H1 (cell line): ENCODE results near the gene PEPD. TPM values are rescaled to one million over a fixed set of nuclear protein-coding genes. Genes with fewer than 3 reads are reported as not detected.

Experiments used
- CTCF ChIA-PET: fragments of 300-600 bp; sonication (Branson Sonifier 250); formaldehyde crosslinking; loops from one replicate; lab custom pipeline; 2021; ENCODE audit not compliant: partially characterized antibody; lab: Charles Lee
- POLR2A ChIA-PET: fragments of 300-600 bp; sonication (Branson Sonifier 250); formaldehyde crosslinking; loops from one replicate; lab custom pipeline; 2021; ENCODE audit warnings: inconsistent platforms; ENCODE audit not compliant: partially characterized antibody; lab: Charles Lee
- DNase-seq, 2 experiments: peaks; one replicate each; pipeline versions ENCODE4 v3.0.0 to v3.0.0-alpha.2; 2010 to 2022; ENCODE audit warnings: low spot score in 2 of 2, low read depth in 1 of 2, mixed read lengths in 1 of 2
- FAIRE-seq: peaks from 2 replicates; lab custom pipeline; 2011; peaks lifted over from hg19 to GRCh38; lab: Jason Lieb, UNC
- H2AFZ ChIP-seq: 2 replicates; pipeline ENCODE4 v1.8.1; 2012; ENCODE audit warnings: low read length, inconsistent platforms
- H2AK5ac ChIP-seq: 2 replicates; pipeline ENCODE4 v1.6.1; 2013; ENCODE audit warnings: low read depth, low read length
- H2BK120ac ChIP-seq: replicated peaks from 2 replicates; pipeline ENCODE3; 2013; ENCODE audit warnings: low read depth, low read length, inconsistent platforms
- H2BK12ac ChIP-seq: 2 replicates; pipeline ENCODE4 v1.6.1; 2013; ENCODE audit warnings: low read depth, low read length
- H2BK15ac ChIP-seq: 2 replicates; pipeline ENCODE4 v1.6.1; 2013; ENCODE audit warnings: low read length
- H2BK20ac ChIP-seq: 2 replicates; pipeline ENCODE4 v1.6.1; 2013; ENCODE audit warnings: low read length
- H2BK5ac ChIP-seq: 2 replicates; pipeline ENCODE4 v1.6.1; 2013; ENCODE audit warnings: low read depth, low read length
- H3K14ac ChIP-seq: 2 replicates; pipeline ENCODE4 v1.6.1; 2013; ENCODE audit warnings: inconsistent platforms; ENCODE audit not compliant: insufficient read length
- H3K18ac ChIP-seq: 2 replicates; pipeline ENCODE4 v1.6.1; 2013; ENCODE audit warnings: low read length; ENCODE audit errors: extremely low read depth
- H3K23ac ChIP-seq: 2 replicates; pipeline ENCODE4 v1.6.1; 2013; ENCODE audit warnings: inconsistent platforms; ENCODE audit not compliant: insufficient read length
- H3K23me2 ChIP-seq: 2 replicates; pipeline ENCODE4 v1.6.1; 2013; ENCODE audit warnings: low read depth, low read length
- H3K27ac ChIP-seq: 2 replicates; pipeline ENCODE4 v1.6.1; 2011; ENCODE audit warnings: low read depth, low read length, inconsistent platforms
- H3K27me3 ChIP-seq, 4 experiments: replicated peaks in 1 of 4; 1 replicate in 1 of 4; 2 replicates in 3 of 4; pipeline versions ENCODE4 v1.6.1 to v1.8.1; 2011 to 2013; ENCODE audit warnings: low read length in 3 of 4, mild to moderate bottlenecking in 3 of 4, inconsistent platforms in 2 of 4, mixed read lengths in 2 of 4, moderate library complexity in 1 of 4; ENCODE audit not compliant: control insufficient read depth in 3 of 4, insufficient read depth in 3 of 4; ENCODE audit errors: extremely low read depth in 1 of 4
- H3K36me3 ChIP-seq, 4 experiments: 2 replicates each; pipeline versions ENCODE4 v1.6.1 to v1.8.1; 2011 to 2013; ENCODE audit warnings: mild to moderate bottlenecking in 4 of 4, low read length in 3 of 4, moderate library complexity in 2 of 4, control low read depth in 1 of 4, inconsistent platforms in 1 of 4; ENCODE audit not compliant: insufficient read depth in 4 of 4, control insufficient read depth in 2 of 4
- H3K4ac ChIP-seq: replicated peaks from 2 replicates; pipeline ENCODE3; 2013; ENCODE audit warnings: low read length, low read depth, mixed read lengths, inconsistent platforms; ENCODE audit not compliant: insufficient read length
- H3K4me1 ChIP-seq, 4 experiments: replicated peaks in 1 of 4; 1 replicate in 1 of 4; 2 replicates in 3 of 4; pipeline versions ENCODE4 v1.6.1 to v1.8.1; 2011 to 2013; ENCODE audit warnings: low read length in 3 of 4, inconsistent platforms in 2 of 4, mixed read lengths in 1 of 4; ENCODE audit not compliant: insufficient read depth in 4 of 4, control insufficient read depth in 3 of 4
- H3K4me2 ChIP-seq, 2 experiments: 2 replicates each; pipeline versions ENCODE4 v1.6.1 to v1.8.1; 2011 to 2013; ENCODE audit warnings: low read depth in 2 of 2, low read length in 2 of 2, control low read depth in 1 of 2, inconsistent platforms in 1 of 2, mild to moderate bottlenecking in 1 of 2; ENCODE audit not compliant: insufficient read depth in 1 of 2
- H3K4me3 ChIP-seq, 4 experiments: fragments of 200-600, 300-600 bp in 1 of 4; sonication (generic), shearing (Covaris generic), sonication (Bioruptor Twin) in 1 of 4; 2 replicates each; pipeline versions ENCODE4 v1.5.1 to v1.8.1; 2011 to 2016; ENCODE audit warnings: low read length in 4 of 4, low read depth in 3 of 4, control low read depth in 2 of 4, inconsistent platforms in 2 of 4, mild to moderate bottlenecking in 2 of 4, mixed read lengths in 1 of 4, moderate library complexity in 1 of 4; ENCODE audit not compliant: insufficient read depth in 2 of 4; ENCODE audit errors: extremely low read depth in 1 of 4
- H3K56ac ChIP-seq: replicated peaks from 2 replicates; pipeline ENCODE3; 2013; ENCODE audit warnings: low read depth, mild to moderate bottlenecking, mixed read lengths, low read length, inconsistent platforms; ENCODE audit not compliant: insufficient read length
- H3K79me1 ChIP-seq: 2 replicates; pipeline ENCODE4 v1.6.1; 2013; ENCODE audit warnings: low read depth, low read length, control low read depth
- H3K79me2 ChIP-seq, 2 experiments: 2 replicates each; pipeline versions ENCODE4 v1.6.1 to v1.8.1; 2012 to 2013; ENCODE audit warnings: low read length in 2 of 2, mild to moderate bottlenecking in 2 of 2, inconsistent platforms in 1 of 2; ENCODE audit not compliant: insufficient read depth in 2 of 2, control insufficient read depth in 1 of 2
- H3K9ac ChIP-seq, 4 experiments: replicated peaks in 1 of 4; 1 replicate in 1 of 4; 2 replicates in 3 of 4; pipeline versions ENCODE4 v1.6.1 to v1.8.1; 2011 to 2013; ENCODE audit warnings: low read depth in 3 of 4, low read length in 3 of 4, control low read depth in 2 of 4, mild to moderate bottlenecking in 2 of 4, moderate library complexity in 2 of 4, inconsistent platforms in 1 of 4; ENCODE audit errors: extremely low read depth in 1 of 4
- H3K9me3 ChIP-seq, 2 experiments: 2 replicates each; pipeline versions ENCODE4 v1.6.1 to v1.8.1; 2012 to 2013; ENCODE audit warnings: mild to moderate bottlenecking in 2 of 2, moderate library complexity in 2 of 2, control low read depth in 1 of 2, inconsistent platforms in 1 of 2, low read depth in 1 of 2, low read length in 1 of 2, mixed read lengths in 1 of 2; ENCODE audit not compliant: insufficient read depth in 2 of 2
- H4K20me1 ChIP-seq, 2 experiments: replicated peaks in 1 of 2; 2 replicates each; pipeline versions ENCODE3 to v1.8.1; 2011 to 2013; ENCODE audit warnings: inconsistent platforms in 2 of 2, low read length in 2 of 2, mild to moderate bottlenecking in 1 of 2; ENCODE audit not compliant: insufficient read depth in 2 of 2, control insufficient read depth in 1 of 2
- H4K5ac ChIP-seq: 2 replicates; pipeline ENCODE4 v1.6.1; 2013; ENCODE audit warnings: low read length, low read depth, mixed read lengths, inconsistent platforms; ENCODE audit not compliant: insufficient read length
- H4K8ac ChIP-seq: 2 replicates; pipeline ENCODE4 v1.8.0; 2013; ENCODE audit warnings: mild to moderate bottlenecking, moderate library complexity, low read length, inconsistent platforms; ENCODE audit not compliant: insufficient read depth; ENCODE audit errors: extremely low read depth
- H4K91ac ChIP-seq: replicated peaks from 2 replicates; pipeline ENCODE3; 2013; ENCODE audit warnings: low read length, mixed read lengths, inconsistent platforms; ENCODE audit not compliant: insufficient read length
- BACH1 ChIP-seq: IDR thresholded peaks from 2 replicates; pipeline ENCODE4 v1.6.1; 2012; ENCODE audit warnings: low read length, improper control_type of control experiment
- BRCA1 ChIP-seq: IDR thresholded peaks from 2 replicates; pipeline ENCODE4 v1.6.1; 2012; ENCODE audit warnings: low read depth, low read length, improper control_type of control experiment
- CEBPB ChIP-seq: IDR thresholded peaks from 2 replicates; pipeline ENCODE4 v1.6.1; 2012; ENCODE audit warnings: low read depth, low read length
- FOSL1 ChIP-seq: IDR thresholded peaks from 2 replicates; pipeline ENCODE4 v1.6.1; 2011; ENCODE audit warnings: mild to moderate bottlenecking, low read depth, low read length, moderate library complexity; ENCODE audit not compliant: insufficient read depth
- HDAC6 ChIP-seq: IDR thresholded peaks from one replicate; pipeline ENCODE4 v1.7.1; 2012; ENCODE audit warnings: low read depth, mild to moderate bottlenecking, inconsistent platforms, low read length, moderate library complexity
- JUN ChIP-seq: IDR thresholded peaks from 2 replicates; pipeline ENCODE4 v1.6.1; 2011; ENCODE audit warnings: low read depth, mild to moderate bottlenecking, improper control_type of control experiment, low read length
- POU5F1 ChIP-seq: IDR thresholded peaks from 2 replicates; pipeline ENCODE4 v1.6.1; 2011; ENCODE audit warnings: low read depth, mild to moderate bottlenecking, low read length, moderate library complexity
- RXRA ChIP-seq: IDR thresholded peaks from 2 replicates; pipeline ENCODE4 v1.6.1; 2011; ENCODE audit warnings: low read depth, mild to moderate bottlenecking, low read length, moderate library complexity; ENCODE audit not compliant: insufficient read depth
- SAP30 ChIP-seq: fragments of 300-600 bp; sonication (generic); IDR thresholded peaks from 2 replicates; pipeline ENCODE4 v1.7.1; 2012; ENCODE audit warnings: low read length, moderate library complexity, mild to moderate bottlenecking, inconsistent platforms; ENCODE audit not compliant: insufficient read depth, insufficient replicate concordance
- SP4 ChIP-seq: IDR thresholded peaks from 2 replicates; pipeline ENCODE4 v1.6.1; 2012; ENCODE audit warnings: low read length, inconsistent platforms
- SUZ12 ChIP-seq: fragments of 200-600 bp; sonication (generic); IDR thresholded peaks from 2 replicates; pipeline ENCODE4 v1.6.1; 2012; ENCODE audit warnings: mild to moderate bottlenecking, inconsistent platforms, low read length, moderate library complexity, mixed read lengths
- TAF1 ChIP-seq: IDR thresholded peaks from 2 replicates; pipeline ENCODE4 v1.6.1; 2011; ENCODE audit warnings: mild to moderate bottlenecking, low read depth, low read length
- TCF12 ChIP-seq: IDR thresholded peaks from 2 replicates; pipeline ENCODE4 v1.6.1; 2011; ENCODE audit warnings: low read depth, mild to moderate bottlenecking, low read length
- USF2 ChIP-seq: IDR thresholded peaks from 2 replicates; pipeline ENCODE4 v1.6.1; 2011; ENCODE audit warnings: low read length, improper control_type of control experiment
- WGBS, 2 experiments: shearing (Covaris generic) in 1 of 2; methylation state at CpG; one replicate each; pipeline versions ENCODE4 v1.1.6 to v1.1.7; 2013 to 2015; ENCODE audit warnings: low lambda C conversion rate in 2 of 2, mixed read lengths in 2 of 2, inconsistent platforms in 1 of 2, low coverage in 1 of 2, missing lambda C conversion rate in 1 of 2; ENCODE audit not compliant: insufficient replicate concordance in 2 of 2, insufficient coverage in 1 of 2, insufficient read length in 1 of 2; ENCODE audit errors: extremely low coverage in 1 of 2, missing lambda C conversion rate in 1 of 2; 5-methylcytosine and 5-hydroxymethylcytosine counted together
- polyA plus RNA-seq, 7 experiments: library from polyadenylated mRNA; depleted of rRNA in 3 of 7; stranded (reverse) in 5 of 7; unstranded in 2 of 7; fragments of >200 nt in 5 of 7; fragments of 200-250 nt in 2 of 7; gene quantifications; 1 replicate in 5 of 7; 2 replicates in 1 of 7; 4 replicates in 1 of 7; pipeline versions ENCODE4 v1.2.1 to v1.2.3, GENCODE V29; 2011 to 2013; ENCODE audit warnings: missing spikeins in 2 of 7, mixed read lengths in 2 of 7
- total RNA-seq: library from RNA; stranded (reverse); fragmentation: NEBNext Ultra II Directional; extraction: Animal tissue kit (Norgen Biotek cat#: 25700); gene quantifications from 2 replicates; pipeline ENCODE4 v1.2.1, GENCODE V29; 2021

PEPD gene
- total and polyA plus RNA-seq, 2 of the 8 experiments (the other 6 are each of a cell fraction or from before 2014, with no cell fraction given): 84.1 to 178 TPM

- Histone ChIP-seq H3K23me2 (no peaks in the 10 kb centered on the region), H3K23ac (no peak overlapping the region), H2BK120ac (no peak overlapping the region), H3K79me1 (no peaks in the 10 kb centered on the region), H3K9me3 (0 out of 4 replicates have a peak, but pooled peaks cover 0 to 6% of the 10 kb centered on the region in 2 experiments), H3K4me2 (no peak overlapping the region), H2BK15ac (no peak overlapping the region), H3K36me3 (no peaks in the 10 kb centered on the region), H3K27me3 (no peaks in the 10 kb centered on the region), H3K4ac (no peak overlapping the region), H2BK5ac (no peak overlapping the region; the same call in 1 of the 2 replicates), H3K27ac (no peak overlapping the region), H3K79me2 (no peaks in the 10 kb centered on the region), H4K5ac (no peak overlapping the region), H3K4me3 (no peak overlapping the region), H4K20me1 (no peaks in the 10 kb centered on the region), H3K18ac (no peak overlapping the region), H2AK5ac (no peak overlapping the region), H3K56ac (no peak overlapping the region), H4K91ac (no peak overlapping the region), H3K4me1 (peaks cover 1 to 13% (median 10%) of the 10 kb centered on the region in 4 experiments; a peak in 6 of 7 replicates), H2AFZ (no peak overlapping the region), H3K9ac (no peak overlapping the region), H3K14ac (no peak overlapping the region), H4K8ac (no peak overlapping the region; the same call in 1 of the 2 replicates), H2BK20ac (no peak overlapping the region), H2BK12ac (no peak overlapping the region)
- DNase-seq (no peak), FAIRE-seq (no peak)
- CTCF ChIA-PET: no interaction called here
- POLR2A ChIA-PET: no interaction called here
- WGBS, 2 experiments: 96% methylated on average over 2 of the region's 2 CpGs; no CpG with 5 or more reads in 1 of the 2 experiments
- TF ChIP-seq BACH1 (no peak), TAF1 (no peak), SUZ12 (no peak), POU5F1 (no peak), RXRA (no peak), HDAC6 (no peak), TCF12 (no peak), SP4 (no peak), USF2 (no peak), BRCA1 (no peak), SAP30 (no peak), FOSL1 (no peak), CEBPB (no peak), JUN (no peak)
Observed at GRCh38 chr19:33568706-33569105, 47.1 kb upstream of the PEPD start.
